ENCODE data around the gene ZNF275. TPM values are rescaled to one million over a fixed set of nuclear protein-coding genes. Genes with fewer than 3 reads are reported as not detected.
"Not testable (repeated sequence)": the region's sequence is repeated elsewhere in the genome, so short reads cannot be mapped to it uniquely, and the experiment has no call there.

ZNF275 gene
- total RNA-seq, 1 donor from 2014 or later, result 13.8 TPM

- no peak for DNase-seq (ENCODE audit: low spot score)
Measured at GRCh38 chrX:153357877-153358276, 23.9 kb downstream of the ZNF275 start.

GRCh38 chrX:153361781-153362397 is 27.9 kb downstream of the ZNF275 start:
- no peak for DNase-seq (ENCODE audit: low spot score)

- no peak for DNase-seq (ENCODE audit: low spot score)
Measured at GRCh38 chrX:153365670-153366069, 31.7 kb downstream of the ZNF275 start.

- DNase-seq (ENCODE audit: low spot score), result no peak
Measured at GRCh38 chrX:153366119-153366518, 32.2 kb downstream of the ZNF275 start.

GRCh38 chrX:153366878-153367538 is 33.1 kb downstream of the ZNF275 start:
- DNase-seq (ENCODE audit: low spot score), result no peak

GRCh38 chrX:153370293-153371055 is 36.5 kb downstream of the ZNF275 start:
- no peak for DNase-seq (ENCODE audit: low spot score)

- DNase-seq (ENCODE audit: low spot score), result no peak
Measured at GRCh38 chrX:153371256-153371655, 37.3 kb downstream of the ZNF275 start.

- DNase-seq (ENCODE audit: low spot score), result no peak
Measured at GRCh38 chrX:153372949-153373348, 39.0 kb downstream of the ZNF275 start.

- DNase-seq (ENCODE audit: low spot score), result no peak
Measured at GRCh38 chrX:153374426-153374825, 40.5 kb downstream of the ZNF275 start.

- DNase-seq (ENCODE audit: low spot score), result no peak
Measured at GRCh38 chrX:153375571-153375970, 41.6 kb downstream of the ZNF275 start.

GRCh38 chrX:153377727-153378126 is 43.8 kb downstream of the ZNF275 start:
- DNase-seq (ENCODE audit: low spot score), result no peak

- DNase-seq (ENCODE audit: low spot score), result no peak
Measured at GRCh38 chrX:153378607-153379006, 44.7 kb downstream of the ZNF275 start.

- no peak for DNase-seq (ENCODE audit: low spot score)
Measured at GRCh38 chrX:153379508-153379907, 45.6 kb downstream of the ZNF275 start.

GRCh38 chrX:153379971-153380581 is 46.1 kb downstream of the ZNF275 start:
- no peak for DNase-seq (ENCODE audit: low spot score)

- no peak for DNase-seq (ENCODE audit: low spot score)
Measured at GRCh38 chrX:153380691-153381090, 46.7 kb downstream of the ZNF275 start.

GRCh38 chrX:153381684-153382532 is 48.0 kb downstream of the ZNF275 start:
- DNase-seq (ENCODE audit: low spot score), result no peak

- no peak for DNase-seq (ENCODE audit: low spot score)
Measured at GRCh38 chrX:153382563-153383482, 48.9 kb downstream of the ZNF275 start.

GRCh38 chrX:153384390-153384789 is 50.4 kb downstream of the ZNF275 start:
- DNase-seq (ENCODE audit: low spot score), result no peak

- DNase-seq (ENCODE audit: low spot score), result not testable (repeated sequence)
Measured at GRCh38 chrX:153384973-153385372, 51.0 kb downstream of the ZNF275 start.

GRCh38 chrX:153386097-153386496 is 52.1 kb downstream of the ZNF275 start:
- DNase-seq (ENCODE audit: low spot score), result no peak
